Measurements from ENCODE around the gene CENPN.

CENPN gene

GRCh38 chr16:80969114-80969484 lies 37.9 kb upstream of the CENPN start:
- no peak for TF ChIP-seq CTCF (IDR thresholded peaks at IDR 0.05)
- TF ChIP-seq ZFX (IDR thresholded peaks at IDR 0.05; ENCODE audit: borderline replicate concordance), result no peak
- peak overlapping the region; percentile 59 for H3K27ac ChIP-seq

GRCh38 chr16:80971819-80972218 lies 35.2 kb upstream of the CENPN start:
- TF ChIP-seq ZFX (IDR thresholded peaks at IDR 0.05; ENCODE audit: borderline replicate concordance), result no peak
- TF ChIP-seq CTCF (IDR thresholded peaks at IDR 0.05), result no peak
- peak overlapping the region; percentile 33 for H3K27ac ChIP-seq

- TF ChIP-seq ZFX (IDR thresholded peaks at IDR 0.05; ENCODE audit: borderline replicate concordance) (no peak), CTCF (IDR thresholded peaks at IDR 0.05) (no peak)
- H3K27ac ChIP-seq, result peak overlapping the region; percentile 33
Measured at GRCh38 chr16:80972611-80973010, 34.4 kb upstream of the CENPN start.

- TF ChIP-seq ZFX (IDR thresholded peaks at IDR 0.05; ENCODE audit: borderline replicate concordance) (no peak), CTCF (IDR thresholded peaks at IDR 0.05) (no peak)
- peak overlapping the region; percentile 33 for H3K27ac ChIP-seq
Measured at GRCh38 chr16:80973991-80974390, 33.0 kb upstream of the CENPN start.

GRCh38 chr16:80974649-80975376 lies 32.2 kb upstream of the CENPN start:
- TF ChIP-seq CTCF (IDR thresholded peaks at IDR 0.05) (peak; percentile 44), ZFX (IDR thresholded peaks at IDR 0.05; ENCODE audit: borderline replicate concordance) (no peak)
- peak overlapping the region; percentile 7 for H3K27ac ChIP-seq

- TF ChIP-seq ZFX (IDR thresholded peaks at IDR 0.05; ENCODE audit: borderline replicate concordance), result no peak
- no peak for TF ChIP-seq CTCF (IDR thresholded peaks at IDR 0.05)
- H3K27ac ChIP-seq, result peak overlapping the region; percentile 7; the same call in 1 of the 2 replicates
Measured at GRCh38 chr16:80976946-80977345, 30.1 kb upstream of the CENPN start.

- peak overlapping the region; percentile 33; the same call in 1 of the 2 replicates for H3K27ac ChIP-seq
- TF ChIP-seq CTCF (IDR thresholded peaks at IDR 0.05) (no peak), ZFX (IDR thresholded peaks at IDR 0.05; ENCODE audit: borderline replicate concordance) (no peak)
Measured at GRCh38 chr16:80981103-80981502, 25.9 kb upstream of the CENPN start.

Data from 22Rv1 (cell line).